ENCODE measurements around the gene LRP1B.

DNA sequence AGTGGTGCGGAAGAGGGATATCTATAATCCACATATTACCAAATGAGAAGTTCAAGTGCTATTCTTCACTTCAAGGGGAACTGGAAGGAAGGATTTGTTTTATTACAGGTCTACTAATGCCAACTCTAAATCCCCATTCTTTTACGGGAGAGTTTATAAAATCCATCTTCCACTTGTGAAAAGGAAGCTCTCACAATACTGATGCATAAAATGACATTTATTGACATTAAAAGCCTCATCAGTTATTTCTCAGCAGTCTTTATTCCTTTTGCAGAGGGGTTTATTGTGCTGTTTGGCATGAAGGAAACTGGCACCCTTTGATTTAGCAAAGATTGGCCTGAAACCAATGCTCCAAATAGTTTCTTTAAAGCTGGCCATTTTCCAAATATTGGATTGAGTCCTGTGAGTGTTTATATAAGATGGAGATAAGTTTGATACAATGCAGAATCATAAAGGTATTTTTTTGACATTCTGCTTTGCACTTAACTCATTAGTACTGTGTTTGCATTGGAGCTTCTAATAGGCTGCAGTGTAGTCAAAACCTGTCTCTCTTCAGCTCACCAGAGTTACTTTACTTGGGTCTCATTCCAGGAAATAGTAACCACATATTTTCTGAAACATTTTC lies 26.6 kb downstream of the LRP1B start:
- TF ChIP-seq EZH2 (IDR thresholded peaks at IDR 0.05; ENCODE audit: insufficient read depth, poor library complexity, severe bottlenecking) (no peak), EZH2phosphoT487 (IDR thresholded peaks at IDR 0.05; ENCODE audit: insufficient read depth, low read depth) (no peak)
